HG03521 (cell line): ENCODE measurements around the gene LTBP1.
A peak's percentile ranks its signal among the peaks of the same experiment; 100 is the strongest.

Experiments used
- ATAC-seq: cut with Tn5 transposase; IDR thresholded peaks from one replicate; pipeline ENCODE4 v1.9.1; 2021; ENCODE audit warnings: mild to moderate bottlenecking, moderate library complexity; ENCODE audit not compliant: unreplicated experiment

Gene LTBP1

DNA sequence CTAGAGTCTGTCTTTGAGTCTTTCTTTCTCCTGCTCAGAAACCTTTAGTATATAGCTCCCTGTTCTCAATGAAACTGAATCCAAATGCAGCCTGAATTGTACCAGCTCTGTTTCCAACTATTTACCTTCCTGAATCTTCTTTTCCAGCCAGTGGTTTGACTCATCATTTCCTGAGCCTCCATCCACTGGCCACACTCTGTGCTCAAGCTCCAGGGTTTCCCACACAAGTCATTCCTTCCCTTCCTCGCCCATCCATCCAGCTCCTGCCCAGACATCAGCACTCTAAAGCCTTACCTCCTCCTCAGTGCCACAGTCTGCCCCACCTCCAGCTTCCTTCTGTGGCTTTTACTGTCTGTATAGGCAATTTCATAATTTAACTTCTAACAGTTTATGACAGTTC, 296.1 kb downstream of the LTBP1 start:
- no peak for ATAC-seq

- ATAC-seq: no peak
Observed at GRCh38 chr2:33246432-33246831, 299.7 kb downstream of the LTBP1 start.

GRCh38 chr2:33247365-33247764, 300.6 kb downstream of the LTBP1 start:
- ATAC-seq: no peak

GRCh38 chr2:33250417-33251029, 303.8 kb downstream of the LTBP1 start:
- no peak for ATAC-seq

- ATAC-seq: no peak
Observed at GRCh38 chr2:33256162-33256755, 309.5 kb downstream of the LTBP1 start.

DNA sequence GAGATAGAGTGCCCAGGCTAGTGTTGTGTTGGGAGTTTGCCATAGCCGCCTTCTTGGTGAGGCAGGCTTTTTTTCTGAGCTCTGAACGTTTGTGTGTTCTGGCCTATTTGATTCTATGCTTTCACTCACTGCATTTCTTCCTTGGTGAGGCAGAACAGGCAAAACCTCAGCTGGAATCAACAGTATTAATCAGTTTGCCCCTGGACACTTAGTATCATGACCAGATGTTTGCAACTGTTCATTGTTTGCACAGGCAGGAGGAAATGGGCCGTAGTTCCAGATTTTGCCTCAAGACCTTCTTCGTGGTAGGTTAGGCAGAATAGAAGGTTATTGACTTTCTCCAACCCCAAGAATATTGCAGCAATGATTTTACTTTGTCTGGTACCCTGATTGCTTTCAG, 311.6 kb downstream of the LTBP1 start:
- no peak for ATAC-seq

- ATAC-seq: no peak
Observed at GRCh38 chr2:33262097-33262496, 315.3 kb downstream of the LTBP1 start.

- ATAC-seq: no peak
Observed at GRCh38 chr2:33264766-33265165, 318.0 kb downstream of the LTBP1 start.

DNA sequence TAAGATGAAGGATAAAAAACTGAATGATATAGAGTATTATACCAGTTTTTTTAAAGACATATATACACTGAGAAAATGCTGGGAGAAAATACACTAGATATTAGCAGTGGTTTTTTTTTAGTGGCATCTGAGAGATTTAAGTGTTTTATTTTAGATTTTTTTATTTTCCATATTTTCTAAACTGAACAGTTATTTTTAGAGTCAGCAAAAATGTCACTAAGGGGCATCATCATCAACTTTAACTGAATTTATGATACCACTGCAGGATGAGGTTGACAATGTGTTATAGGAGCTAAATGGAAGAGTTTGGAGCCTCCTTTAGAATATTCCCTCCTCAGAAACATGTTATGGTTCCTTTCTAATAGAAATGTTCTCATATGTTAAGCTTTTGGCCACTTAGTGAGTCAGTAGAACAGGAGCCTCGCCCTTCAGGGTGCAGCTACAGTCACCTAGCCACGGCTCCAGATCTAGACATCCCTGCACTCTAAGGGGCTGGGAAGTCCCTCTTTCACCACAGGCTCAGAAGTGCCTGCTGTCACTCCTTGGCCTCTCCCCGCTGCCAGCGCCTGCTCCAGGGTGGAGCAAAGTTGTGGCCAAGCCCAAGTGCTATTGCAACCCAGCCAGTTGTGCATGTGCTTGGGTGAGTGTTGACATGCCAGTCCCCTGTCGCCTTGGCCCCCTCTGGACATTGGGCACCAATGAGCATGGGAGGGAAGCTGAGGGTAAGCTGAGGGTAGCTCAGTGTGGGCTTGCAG, 319.0 kb downstream of the LTBP1 start:
- ATAC-seq: no peak

- ATAC-seq: no peak
Observed at GRCh38 chr2:33266467-33266866, 319.7 kb downstream of the LTBP1 start.

- ATAC-seq: no peak
Observed at GRCh38 chr2:33267043-33267442, 320.3 kb downstream of the LTBP1 start.

DNA sequence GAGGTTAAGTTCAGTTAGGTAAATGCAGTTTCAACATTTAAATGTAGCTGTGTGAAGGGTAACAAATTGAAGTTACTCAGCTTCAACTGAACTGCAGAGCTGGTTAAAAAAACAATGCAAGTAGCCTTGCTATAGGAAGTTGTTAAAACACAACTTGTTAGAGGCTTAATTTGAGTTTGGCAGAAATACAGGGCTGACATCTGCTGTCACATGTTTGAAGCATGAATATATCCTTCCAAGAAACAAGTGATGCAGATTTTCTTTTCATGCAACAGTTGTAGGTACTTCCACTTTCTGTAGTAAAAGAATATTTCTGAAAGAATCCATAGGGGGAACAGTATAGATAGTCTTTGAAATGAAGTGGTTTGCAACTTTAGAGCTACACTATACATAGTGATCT, 321.0 kb downstream of the LTBP1 start:
- no peak for ATAC-seq

GRCh38 chr2:33268246-33268831, 321.6 kb downstream of the LTBP1 start:
- ATAC-seq: no peak

DNA sequence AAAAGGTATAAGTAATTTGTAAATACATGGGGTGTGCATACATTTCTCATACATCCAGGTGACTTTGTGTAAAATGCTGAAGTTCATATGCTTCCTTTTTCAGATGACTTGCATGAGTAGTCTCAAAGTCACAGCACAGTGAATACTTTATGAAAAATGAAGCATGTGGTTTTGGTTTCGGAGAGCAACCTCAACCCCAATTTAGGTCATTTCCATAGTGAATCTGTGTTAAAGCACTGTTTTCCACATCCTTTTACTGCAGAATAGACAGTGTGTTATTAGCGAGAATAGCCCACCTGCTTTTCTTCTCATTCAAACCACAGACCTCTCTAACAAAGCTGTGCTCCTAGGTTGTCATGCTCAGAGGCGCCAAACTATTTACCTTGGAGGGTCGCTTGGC, 325.2 kb downstream of the LTBP1 start:
- peak; percentile 86 for ATAC-seq

DNA sequence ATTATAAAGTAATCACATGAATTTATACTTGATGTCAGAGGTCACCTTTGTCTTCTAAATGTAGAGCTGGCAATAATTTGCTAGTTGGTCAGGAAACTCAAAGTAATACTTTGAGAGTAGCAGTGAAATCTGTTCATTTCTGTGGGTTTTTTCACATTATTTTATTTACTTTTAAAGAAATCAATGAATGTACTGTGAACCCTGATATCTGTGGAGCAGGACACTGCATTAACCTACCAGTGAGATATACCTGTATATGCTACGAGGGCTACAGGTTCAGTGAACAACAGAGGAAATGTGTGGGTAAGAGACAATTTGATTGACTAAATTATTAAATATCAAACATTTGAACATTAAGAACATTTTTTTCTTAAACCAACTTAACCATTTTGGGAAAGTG, 326.7 kb downstream of the LTBP1 start:
- no peak for ATAC-seq

GRCh38 chr2:33274524-33274923, 327.8 kb downstream of the LTBP1 start:
- no peak for ATAC-seq

- ATAC-seq: no peak
Observed at GRCh38 chr2:33275689-33276444, 329.1 kb downstream of the LTBP1 start.

DNA sequence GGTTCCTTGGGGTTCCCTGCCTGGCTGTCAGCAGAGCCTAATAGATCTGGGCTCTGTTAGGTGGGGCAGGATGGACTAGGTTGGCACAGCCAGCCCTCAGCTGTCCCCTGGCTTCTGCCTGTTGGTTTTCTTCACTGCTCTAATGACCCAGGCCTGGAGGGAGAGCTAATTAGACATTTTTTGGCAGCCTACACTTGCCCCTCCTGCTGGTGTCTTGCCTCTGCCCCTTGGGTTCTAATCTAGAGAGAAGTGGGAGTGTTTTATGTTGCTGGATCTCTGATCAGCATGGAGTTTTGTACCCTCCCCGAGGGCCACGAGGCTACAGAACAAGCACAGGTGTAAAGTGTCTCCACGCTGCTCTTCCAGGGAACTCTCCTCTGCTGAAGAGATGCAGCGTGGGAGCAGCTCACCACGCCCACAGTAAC, 330.3 kb downstream of the LTBP1 start:
- no peak for ATAC-seq

GRCh38 chr2:33278245-33278943, 331.6 kb downstream of the LTBP1 start:
- ATAC-seq: no peak

- ATAC-seq: no peak
Observed at GRCh38 chr2:33284287-33284686, 337.5 kb downstream of the LTBP1 start.
